ENCODE measurements around the gene SMYD3. TPM values are rescaled to one million over a fixed set of nuclear protein-coding genes. Genes with fewer than 3 reads are reported as not detected.

Gene SMYD3
- total RNA-seq, 1 experiment from 2014 or later = 25.5 TPM

- H2AK5ac ChIP-seq (ENCODE audit: insufficient read length, low read length) = no peak overlapping the region
- Mint-ChIP-seq H3K9me3 (no peaks in the 10 kb centered on the region), H3K4me3 (no peak overlapping the region), H3K4me1 (peaks cover 7 to 8% of the 10 kb centered on the region in 2 experiments), H3K27me3 (ENCODE audit: low read depth) (no peaks in the 10 kb centered on the region), H3K36me3 (ENCODE audit: insufficient read depth in 1 of 3, low read depth in 3 of 3) (no peaks in the 10 kb centered on the region), H3K27ac (no peak overlapping the region)
- no peak overlapping the region for H3K18ac ChIP-seq (ENCODE audit: insufficient read length, low read depth, low read length)
- H3K4me2 ChIP-seq (ENCODE audit: insufficient read depth, insufficient read length, low read length) = no peak overlapping the region
- H4K5ac ChIP-seq (ENCODE audit: insufficient read length, low read depth, low read length) = no peak overlapping the region
- H3K79me2 ChIP-seq (ENCODE audit: insufficient read depth, low read length) = no peaks in the 10 kb centered on the region
- peak; percentile 60 for DNase-seq
- H3K27me3 ChIP-seq (ENCODE audit: insufficient read depth, low read length) = no peaks in the 10 kb centered on the region
- TF ChIP-seq CTCF (conservative IDR thresholded peaks at IDR 0.05) = peak; percentile 83
- H2BK5ac ChIP-seq (ENCODE audit: insufficient read length, low read length) = no peak overlapping the region
- H3K27ac ChIP-seq (ENCODE audit: insufficient read length, low read depth, low read length) = no peak overlapping the region
- no CpG with 5 or more reads among the region's 3 CpGs for WGBS (ENCODE audit: extremely low coverage, insufficient read length, low lambda C conversion rate)
- no peak overlapping the region for H4K91ac ChIP-seq (ENCODE audit: insufficient read length, low read depth, low read length)
- no peaks in the 10 kb centered on the region for H3K79me1 ChIP-seq (ENCODE audit: insufficient read depth, low read depth, low read length, poor library complexity, severe bottlenecking)
- no peak overlapping the region for H4K8ac ChIP-seq (replicated peaks; ENCODE audit: insufficient read length, low read depth, low read length)
- no peak overlapping the region for H3K14ac ChIP-seq (ENCODE audit: insufficient read depth, low read length)
- H3K23ac ChIP-seq (ENCODE audit: insufficient read length, low read depth, low read length) = no peak overlapping the region
- H3K4me1 ChIP-seq (ENCODE audit: insufficient read depth, low read length) = no peaks in the 10 kb centered on the region
- no peak overlapping the region for H2BK20ac ChIP-seq (ENCODE audit: low read depth, low read length, poor library complexity, severe bottlenecking)
- no peak overlapping the region for H2BK120ac ChIP-seq (ENCODE audit: low read depth, low read length, poor library complexity, severe bottlenecking)
- H3K23me2 ChIP-seq (ENCODE audit: insufficient read length, low read depth, low read length, poor library complexity, severe bottlenecking) = no peaks in the 10 kb centered on the region
- no peak overlapping the region for H3K56ac ChIP-seq (ENCODE audit: insufficient read length, low read depth, low read length)
- no peak overlapping the region for H2BK12ac ChIP-seq (ENCODE audit: insufficient read length, low read depth, low read length)
- no peak overlapping the region for H2AFZ ChIP-seq (ENCODE audit: low read length)
- H2BK15ac ChIP-seq (ENCODE audit: low read depth, low read length) = no peak overlapping the region
- no peaks in the 10 kb centered on the region for H4K20me1 ChIP-seq (ENCODE audit: control insufficient read depth, insufficient read depth, insufficient read length)
- no peak overlapping the region for H3K4ac ChIP-seq (ENCODE audit: low read depth, low read length)
- no peak overlapping the region for H3T11ph ChIP-seq (ENCODE audit: low read length)
- no peaks in the 10 kb centered on the region for H3K9me3 ChIP-seq (ENCODE audit: control insufficient read depth, low read depth, low read length)
- no peak overlapping the region for H3K9ac ChIP-seq (ENCODE audit: extremely low read depth, insufficient read length, low read length)
These were observed 14.4 kb downstream of the SMYD3 start for GRCh38 chr1:246492611-246493245.

Data from H9 (cell line).